DOHH2 (cell line): ENCODE results near the gene C1orf159.

Experiments
- H3F3A ChIP-seq: fragments of 200-600 bp; sonication (generic), shearing (Covaris generic); 2 replicates; pipeline ENCODE4 v1.6.0; 2016; ENCODE audit warnings: antibody characterized with exemption, mild to moderate bottlenecking; ENCODE audit not compliant: control insufficient read depth, insufficient read depth
- H3K27ac ChIP-seq: fragments of 200-600 bp; sonication (generic); 2 replicates; pipeline ENCODE4 v1.5.1; 2014; ENCODE audit warnings: low read depth, mild to moderate bottlenecking, low read length, moderate library complexity
- H3K27me3 ChIP-seq: fragments of 200-600 bp; sonication (generic); 2 replicates; pipeline ENCODE4 v1.6.1; 2014; ENCODE audit warnings: mild to moderate bottlenecking, low read length, mixed read lengths; ENCODE audit not compliant: control insufficient read depth
- H3K36me3 ChIP-seq: fragments of 200-600 bp; sonication (generic); 2 replicates; pipeline ENCODE4 v1.6.1; 2014; ENCODE audit warnings: mild to moderate bottlenecking, low read length, moderate library complexity, mixed read lengths; ENCODE audit not compliant: control insufficient read depth
- H3K4me1 ChIP-seq: fragments of 200-600 bp; sonication (generic); 2 replicates; pipeline ENCODE4 v1.6.1; 2014; ENCODE audit warnings: mild to moderate bottlenecking, low read length, mixed read lengths; ENCODE audit not compliant: control insufficient read depth
- H3K4me2 ChIP-seq: fragments of 200-600 bp; sonication (generic); 2 replicates; pipeline ENCODE4 v1.6.0; 2014; ENCODE audit warnings: mild to moderate bottlenecking, low read length, moderate library complexity
- H3K4me3 ChIP-seq: fragments of 200-600 bp; sonication (generic); 2 replicates; pipeline ENCODE4 v1.5.1; 2014; ENCODE audit warnings: mild to moderate bottlenecking, low read length, mixed read lengths
- H3K79me2 ChIP-seq: fragments of 200-600 bp; sonication (generic); 2 replicates; pipeline ENCODE4 v1.6.1; 2014; ENCODE audit warnings: mild to moderate bottlenecking, low read length, mixed read lengths; ENCODE audit not compliant: control insufficient read depth
- H3K9me2 ChIP-seq: fragments of 200-600 bp; sonication (generic); replicated peaks from 2 replicates; pipeline ENCODE4 v1.6.1; 2014; ENCODE audit warnings: mild to moderate bottlenecking, low read length, mixed read lengths; ENCODE audit not compliant: control insufficient read depth
- H3K9me3 ChIP-seq: fragments of 200-600 bp; sonication (generic); 2 replicates; pipeline ENCODE4 v1.6.1; 2014; ENCODE audit warnings: antibody characterized with exemption, low read length, mixed read lengths; ENCODE audit not compliant: control insufficient read depth, insufficient read depth
- H4K20me1 ChIP-seq: fragments of 200-600 bp; sonication (generic); 2 replicates; pipeline ENCODE4 v1.6.0; 2014; ENCODE audit warnings: low read depth, mild to moderate bottlenecking, antibody characterized with exemption, low read length, moderate library complexity; ENCODE audit not compliant: control insufficient read depth, insufficient read depth
- EZH2phosphoT487 ChIP-seq: fragments of 200-600 bp; sonication (generic); IDR thresholded peaks from 2 replicates; pipeline ENCODE4 v1.6.1; 2017; ENCODE audit warnings: borderline replicate concordance, mild to moderate bottlenecking, antibody characterized with exemption, low read length, moderate library complexity, mixed read lengths
- TF ChIP-seq, protein P1 (sequence below): fragments of 200-600 bp; sonication (generic); IDR thresholded peaks from one replicate; pipeline ENCODE4 v1.5.1; 2014; ENCODE audit warnings: antibody characterized with exemption, mild to moderate bottlenecking, low read depth, low read length; ENCODE audit not compliant: poor library complexity, severe bottlenecking

The C1orf159 gene

DNA sequence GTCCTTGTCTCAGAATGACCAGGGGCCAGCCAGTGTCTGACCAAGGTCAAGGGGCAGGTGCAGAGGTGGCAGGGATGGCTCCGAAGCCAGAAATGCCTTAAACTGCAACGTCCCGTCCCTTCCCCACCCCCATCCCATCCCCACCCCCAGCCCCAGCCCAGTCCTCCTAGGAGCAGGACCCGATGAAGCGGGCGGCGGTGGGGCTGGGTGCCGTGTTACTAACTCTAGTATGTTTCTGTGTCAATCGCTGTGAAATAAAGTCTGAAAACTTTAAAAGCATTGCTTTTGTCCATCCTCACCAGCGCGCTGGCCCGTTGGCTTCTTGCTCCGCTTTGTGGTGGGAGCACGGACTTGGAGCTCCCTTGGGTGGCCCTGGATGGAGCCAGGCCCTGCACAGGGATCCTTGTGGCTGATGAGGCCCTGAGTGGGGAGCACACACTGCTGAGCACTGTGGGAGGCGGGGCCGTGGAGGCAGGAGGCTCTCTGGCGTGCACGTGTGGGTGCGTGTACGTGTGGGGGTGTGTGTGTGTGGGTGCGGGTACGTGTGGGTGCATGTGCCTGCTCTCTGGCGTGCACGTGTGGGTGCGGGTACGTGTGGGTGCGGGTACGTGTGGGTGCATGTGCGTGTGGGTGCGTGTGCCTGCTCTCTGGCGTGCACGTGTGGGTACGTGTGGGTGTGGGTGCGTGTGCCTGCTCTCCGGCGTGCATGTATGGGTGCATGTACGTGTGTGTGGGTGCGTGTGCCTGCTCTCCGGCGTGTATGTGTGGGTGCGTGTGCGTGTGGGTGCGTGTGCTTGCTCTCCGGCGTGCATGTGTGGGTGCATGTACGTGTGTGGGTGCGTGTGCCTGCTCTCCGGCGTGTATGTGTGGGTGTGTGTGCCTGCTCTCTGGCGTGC, 59.8 kb downstream of the C1orf159 start:
- TF ChIP-seq, protein P1, sequence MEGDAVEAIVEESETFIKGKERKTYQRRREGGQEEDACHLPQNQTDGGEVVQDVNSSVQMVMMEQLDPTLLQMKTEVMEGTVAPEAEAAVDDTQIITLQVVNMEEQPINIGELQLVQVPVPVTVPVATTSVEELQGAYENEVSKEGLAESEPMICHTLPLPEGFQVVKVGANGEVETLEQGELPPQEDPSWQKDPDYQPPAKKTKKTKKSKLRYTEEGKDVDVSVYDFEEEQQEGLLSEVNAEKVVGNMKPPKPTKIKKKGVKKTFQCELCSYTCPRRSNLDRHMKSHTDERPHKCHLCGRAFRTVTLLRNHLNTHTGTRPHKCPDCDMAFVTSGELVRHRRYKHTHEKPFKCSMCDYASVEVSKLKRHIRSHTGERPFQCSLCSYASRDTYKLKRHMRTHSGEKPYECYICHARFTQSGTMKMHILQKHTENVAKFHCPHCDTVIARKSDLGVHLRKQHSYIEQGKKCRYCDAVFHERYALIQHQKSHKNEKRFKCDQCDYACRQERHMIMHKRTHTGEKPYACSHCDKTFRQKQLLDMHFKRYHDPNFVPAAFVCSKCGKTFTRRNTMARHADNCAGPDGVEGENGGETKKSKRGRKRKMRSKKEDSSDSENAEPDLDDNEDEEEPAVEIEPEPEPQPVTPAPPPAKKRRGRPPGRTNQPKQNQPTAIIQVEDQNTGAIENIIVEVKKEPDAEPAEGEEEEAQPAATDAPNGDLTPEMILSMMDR = no peak
- TF ChIP-seq EZH2phosphoT487 = no peak
- no peaks in the 10 kb centered on the region for H3K79me2 ChIP-seq
- peaks cover 28% of the 10 kb centered on the region for H3K27me3 ChIP-seq
- H3K27ac ChIP-seq = no peak overlapping the region
- H3K36me3 ChIP-seq = no peaks in the 10 kb centered on the region
- H3F3A ChIP-seq = no peaks in the 10 kb centered on the region
- H3K9me2 ChIP-seq = no peaks in the 10 kb centered on the region
- peaks cover 16% of the 10 kb centered on the region for H3K4me1 ChIP-seq
- no peaks in the 10 kb centered on the region for H4K20me1 ChIP-seq
- H3K4me2 ChIP-seq = no peak overlapping the region
- H3K9me3 ChIP-seq = no peaks in the 10 kb centered on the region
- no peak overlapping the region for H3K4me3 ChIP-seq

DNA sequence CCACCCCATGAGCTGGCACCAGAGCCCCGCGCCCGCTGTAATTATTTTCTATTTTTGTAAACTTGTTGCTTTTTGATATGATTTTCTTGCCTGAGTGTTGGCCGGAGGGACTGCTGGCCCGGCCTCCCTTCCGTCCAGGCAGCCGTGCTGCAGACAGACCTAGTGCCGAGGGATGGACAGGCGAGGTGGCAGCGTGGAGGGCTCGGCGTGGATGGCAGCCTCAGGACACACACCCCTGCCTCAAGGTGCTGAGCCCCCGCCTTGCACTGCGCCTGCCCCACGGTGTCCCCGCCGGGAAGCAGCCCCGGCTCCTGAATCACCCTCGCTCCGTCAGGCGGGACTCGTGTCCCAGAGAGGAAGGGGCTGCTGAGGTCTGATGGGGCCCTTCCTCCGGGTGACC, 60.9 kb downstream of the C1orf159 start:
- Histone ChIP-seq H3K27me3 (peaks cover 20% of the 10 kb centered on the region), H3K9me2 (no peaks in the 10 kb centered on the region), H3K4me3 (no peak overlapping the region), H3K27ac (no peak overlapping the region), H3K4me2 (no peak overlapping the region), H3F3A (no peaks in the 10 kb centered on the region), H3K9me3 (no peaks in the 10 kb centered on the region), H3K4me1 (peaks cover 15% of the 10 kb centered on the region), H4K20me1 (no peaks in the 10 kb centered on the region), H3K36me3 (no peaks in the 10 kb centered on the region), H3K79me2 (no peaks in the 10 kb centered on the region)
- no peak for TF ChIP-seq EZH2phosphoT487
- TF ChIP-seq, protein P1 = no peak

DNA sequence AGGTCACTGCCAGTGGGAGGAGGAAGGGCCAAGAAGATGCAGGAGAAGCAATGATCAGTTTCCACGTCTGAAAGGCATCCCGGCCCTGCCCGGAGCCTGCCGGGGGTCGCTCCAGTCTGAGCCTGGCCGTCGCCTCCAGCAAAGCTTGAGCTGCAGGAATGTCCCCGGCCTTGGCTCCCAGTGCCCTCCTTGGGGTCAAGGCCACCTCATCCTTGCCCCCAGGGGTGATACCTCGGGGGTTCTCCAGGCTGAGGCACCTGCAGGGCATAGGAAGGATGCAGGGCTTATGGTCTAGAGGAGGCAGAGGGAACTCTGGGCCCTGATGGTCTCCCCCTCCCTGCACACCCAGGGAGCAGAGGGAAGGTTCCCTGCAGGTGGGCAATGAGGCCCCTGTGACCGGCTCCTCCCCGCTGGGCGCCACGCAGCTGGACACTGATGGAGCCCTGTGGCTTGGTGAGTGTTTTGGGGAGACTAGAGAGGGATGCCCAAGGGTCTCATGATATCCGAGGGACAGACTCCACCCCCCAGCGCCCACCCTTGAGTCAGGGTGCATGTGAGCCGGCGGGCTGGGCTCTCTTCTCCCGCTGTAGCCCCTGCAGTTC, 61.7 kb downstream of the C1orf159 start:
- TF ChIP-seq EZH2phosphoT487 = no peak
- TF ChIP-seq, protein P1 = no peak
- no peaks in the 10 kb centered on the region for H4K20me1 ChIP-seq
- H3K4me1 ChIP-seq = peaks cover 10% of the 10 kb centered on the region
- H3K27me3 ChIP-seq = peaks cover 16% of the 10 kb centered on the region
- no peaks in the 10 kb centered on the region for H3K9me3 ChIP-seq
- no peaks in the 10 kb centered on the region for H3K9me2 ChIP-seq
- H3F3A ChIP-seq = no peaks in the 10 kb centered on the region
- H3K27ac ChIP-seq = no peak overlapping the region
- H3K36me3 ChIP-seq = no peaks in the 10 kb centered on the region
- no peak overlapping the region for H3K4me2 ChIP-seq
- no peaks in the 10 kb centered on the region for H3K79me2 ChIP-seq
- no peak overlapping the region for H3K4me3 ChIP-seq
